Stimulated activated naive CD8-positive, alpha-beta T cell treated with anti-CD3 and anti-CD28 coated beads, Interleukin-15, Interleukin-2, amounts not matched to agents 100 U/mL and 50 U/mL, for 24 hours (primary cell): ENCODE data around the gene POLD4.

Experiments
- ATAC-seq: fragments of 150-1000 bp; cut with Tn5 transposase; one replicate; pipeline ENCODE4 v1.10.0; 2021
- DNase-seq: peaks from one replicate; pipeline ENCODE4 v3.0.0; 2021

POLD4 gene

DNA sequence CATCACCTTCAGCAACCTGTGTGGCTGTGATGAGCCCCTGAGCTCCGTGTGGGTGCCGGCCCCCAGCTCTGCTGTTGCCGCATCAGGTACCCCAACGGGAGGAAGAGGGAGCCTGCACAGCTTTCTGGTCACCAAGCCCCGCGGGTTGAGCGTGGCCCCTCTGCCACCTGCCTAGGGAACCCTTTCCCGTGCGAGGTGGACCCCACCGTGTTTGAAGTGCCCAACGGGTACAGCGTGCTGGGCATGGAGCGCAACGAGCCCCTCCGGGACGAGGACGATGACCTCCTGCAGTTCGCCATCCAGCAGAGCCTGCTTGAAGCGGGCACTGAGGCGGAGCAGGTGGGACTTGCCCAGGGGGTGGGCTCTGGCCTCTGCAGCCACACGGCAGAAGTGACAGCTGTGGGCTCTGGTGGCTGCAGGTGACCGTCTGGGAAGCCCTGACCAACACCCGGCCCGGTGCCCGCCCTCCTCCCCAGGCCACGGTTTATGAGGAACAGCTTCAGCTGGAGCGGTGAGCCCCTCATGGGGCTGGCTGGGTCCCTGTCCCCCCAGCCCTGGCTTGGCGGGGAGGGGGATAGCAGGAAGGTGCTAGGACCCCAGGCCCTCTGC, 51.9 kb downstream of the POLD4 start:
- no peak for ATAC-seq
- DNase-seq, result no peak
